Gastroesophageal sphincter (tissue), 4 donors: ENCODE measurements around the gene UAP1L1. TPM values are rescaled to one million over a fixed set of nuclear protein-coding genes. Genes with fewer than 3 reads are reported as not detected.
"Not testable (repeated sequence)": the region's sequence is repeated elsewhere in the genome, so short reads cannot be mapped to it uniquely, and the experiment has no call there.

Experiments used
- ATAC-seq: fragments of 150-250 bp; one replicate; pipeline ENCODE4 v1.9.1; 2016; ENCODE audit warnings: mild to moderate bottlenecking, moderate library complexity
- H3K27ac ChIP-seq, 4 donors: fragments of 200-600 bp; sonication (generic) in 3 of 4; 1 replicate in 3 of 4; 2 replicates in 1 of 4; pipeline ENCODE4 v1.5.1; 2016 to 2019
- H3K27me3 ChIP-seq: fragments of 200-600 bp; sonication (generic); one replicate; pipeline ENCODE4 v1.5.1; 2019
- H3K36me3 ChIP-seq, 2 donors: fragments of 200-600 bp; sonication (generic); one replicate each; pipeline ENCODE4 v1.5.1; 2019; ENCODE audit warnings: control low read depth in 1 of 2
- H3K4me1 ChIP-seq, 3 donors: fragments of 200-600 bp; sonication (generic); 1 replicate in 2 of 3; 2 replicates in 1 of 3; pipeline ENCODE4 v1.5.1; 2016 to 2019; ENCODE audit warnings: control low read depth in 2 of 3
- H3K4me3 ChIP-seq, 2 donors: fragments of 200-600 bp; sonication (generic); one replicate each; pipeline ENCODE4 v1.5.1; 2019; ENCODE audit warnings: mild to moderate bottlenecking in 1 of 2, moderate library complexity in 1 of 2
- H3K9me3 ChIP-seq, 3 donors: fragments of 200-600 bp; sonication (generic); one replicate each; pipeline ENCODE4 v1.5.1; 2017 to 2019; ENCODE audit warnings: control low read depth in 2 of 3
- CTCF ChIP-seq, 4 experiments: fragments of 200-600 bp in 2 of 4; fragments of 450-650 bp in 2 of 4; sonication (generic) in 1 of 4; IDR thresholded peaks; one replicate each; pipeline ENCODE4 v1.5.1; 2017 to 2019; ENCODE audit warnings: antibody characterized with exemption in 4 of 4, mild to moderate bottlenecking in 2 of 4, moderate library complexity in 2 of 4
- EP300 ChIP-seq: sonication (generic); formaldehyde crosslinking; IDR thresholded peaks from one replicate; pipeline ENCODE4 v1.6.1; 2017; ENCODE audit warnings: antibody characterized with exemption, mild to moderate bottlenecking
- POLR2A ChIP-seq, 2 donors: fragments of 450-650 bp; IDR thresholded peaks; one replicate each; pipeline ENCODE4 v1.6.1; 2017; ENCODE audit warnings: antibody characterized with exemption in 2 of 2, mild to moderate bottlenecking in 2 of 2, moderate library complexity in 1 of 2
- POLR2AphosphoS5 ChIP-seq: sonication (generic); formaldehyde crosslinking; IDR thresholded peaks from one replicate; pipeline ENCODE4 v1.6.1; 2017; ENCODE audit warnings: antibody characterized with exemption
- WGBS, 2 donors: methylation state at CpG; one replicate each; pipeline ENCODE4 v1.1.5; 2018; ENCODE audit warnings: low coverage in 1 of 2; 5-methylcytosine and 5-hydroxymethylcytosine counted together
- total RNA-seq, 4 donors: library from RNA; depleted of rRNA; stranded (reverse); fragments of >200 nt; gene quantifications; one replicate each; pipeline ENCODE4 v1.1.0, GENCODE V29; 2016

Gene UAP1L1
- total RNA-seq, 4 donors from 2014 or later: 4.2 to 7.3 (median 6.0) TPM

DNA sequence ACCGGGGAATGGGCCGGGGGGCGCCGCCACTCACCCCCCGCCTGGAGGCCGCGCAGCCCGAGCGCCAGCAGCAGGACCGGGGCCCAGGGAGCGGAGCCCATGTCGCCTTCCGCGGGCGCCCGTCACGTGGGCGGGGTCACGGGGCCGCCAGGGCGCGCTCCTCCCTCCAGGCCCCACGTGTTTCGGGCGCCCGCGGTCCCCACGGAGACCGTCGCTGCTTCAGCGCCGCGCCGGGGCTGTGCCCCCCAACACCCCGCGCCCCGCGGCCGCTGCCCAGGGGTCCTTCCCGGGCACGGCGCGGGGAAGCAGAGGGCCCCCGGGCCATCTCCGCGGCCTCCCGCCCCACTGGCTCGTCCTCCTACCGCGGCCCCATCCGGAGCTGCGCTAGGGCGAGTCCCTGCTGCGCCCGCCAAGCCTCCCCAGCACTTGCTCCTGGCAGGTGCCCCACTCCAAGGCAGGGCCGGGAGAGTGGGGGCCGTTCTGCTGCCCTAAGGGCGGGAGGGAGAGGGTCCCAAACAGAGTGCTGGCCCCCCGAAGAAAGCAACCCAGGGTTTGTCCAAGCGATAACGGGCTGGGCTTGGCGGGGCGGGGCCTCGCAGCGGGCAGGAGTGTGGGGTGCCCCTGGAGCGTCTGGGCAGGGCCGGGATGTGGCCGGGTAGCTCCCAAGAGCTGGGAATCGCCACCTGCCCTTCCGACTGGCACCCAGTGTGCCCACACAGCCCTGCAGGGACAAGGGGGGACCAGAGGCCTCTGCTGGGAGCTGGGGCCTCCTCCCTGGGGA lies 37.5 kb downstream of the UAP1L1 start, which contains the start of gene DPP7:
TSS of gene DPP7 (minus strand) at position 121 of the 781 bp plus-strand sequence. CDS start at position 101, 20 bp downstream.
- peaks cover 0 to 36% of the 10 kb centered on the region in 2 donors for H3K36me3 ChIP-seq
- no peaks in the 10 kb centered on the region for H3K27me3 ChIP-seq
- no CpG with 5 or more reads among the region's 70 CpGs for WGBS, 2 donors
- no peaks in the 10 kb centered on the region for H3K9me3 ChIP-seq
- peak; percentile 25 to 58 for TF ChIP-seq POLR2A (IDR thresholded peaks at IDR 0.05)
- TF ChIP-seq POLR2AphosphoS5: no peak
- TF ChIP-seq CTCF (IDR thresholded peaks at IDR 0.05): peak in 1 of 4 experiments; percentile 13
- no peak for TF ChIP-seq EP300
- peak within 1 kb of the TSS; percentile 40 to 86 for H3K4me3 ChIP-seq
- peak within 1 kb of the TSS in 2 of 4 donors; percentile 48 to 74 for H3K27ac ChIP-seq
- H3K4me1 ChIP-seq: peaks cover 0 to 21% (median 11%) of the 10 kb centered on the region in 3 donors
- peak; percentile 91 for ATAC-seq

DNA sequence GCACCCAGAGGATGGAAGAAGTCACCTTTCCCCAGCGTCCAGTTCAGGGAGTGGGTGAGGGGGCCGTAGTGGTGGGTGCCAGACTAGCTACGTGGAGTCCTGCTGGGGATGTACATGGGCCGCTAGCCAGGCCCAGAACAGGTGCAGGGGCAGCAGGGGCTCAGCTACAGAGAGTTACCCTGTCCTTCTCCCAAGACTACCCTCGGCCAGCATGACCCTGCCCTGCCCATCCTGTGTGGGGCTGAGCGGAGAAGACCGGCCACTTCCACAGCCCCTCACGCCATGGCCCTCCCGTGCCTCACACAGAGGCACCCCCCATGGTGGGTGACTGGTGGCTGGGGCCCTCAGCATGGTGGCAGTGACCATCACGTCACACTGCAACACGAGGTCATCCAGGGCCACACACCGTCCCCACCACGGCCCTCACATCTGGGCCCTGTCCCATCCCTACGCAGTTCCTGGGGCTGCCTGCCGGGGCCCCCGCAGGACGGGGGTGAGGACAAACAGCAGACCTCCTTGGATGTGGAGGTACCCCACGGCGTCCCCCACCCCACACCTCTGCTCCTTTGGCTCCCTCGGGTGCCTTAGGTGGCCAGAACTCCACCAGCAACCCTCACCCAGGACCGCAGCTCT lies 38.2 kb downstream of the UAP1L1 start:
- Histone ChIP-seq H3K36me3 (peaks cover 0 to 29% of the 10 kb centered on the region in 2 donors), H3K9me3 (no peaks in the 10 kb centered on the region), H3K27me3 (no peaks in the 10 kb centered on the region), H3K27ac (no peak overlapping the region), H3K4me3 (peak overlapping the region in 1 of 2 donors; percentile 86), H3K4me1 (peaks cover 0 to 21% (median 11%) of the 10 kb centered on the region in 3 donors)
- no peak for ATAC-seq
- WGBS, 2 donors: 81% methylated on average over 7 of the region's 21 CpGs; no CpG with 5 or more reads in 1 of the 2 donors
- TF ChIP-seq EP300 (no peak), POLR2A (IDR thresholded peaks at IDR 0.05) (no peak)

GRCh38 chr9:137116027-137116507 lies 38.8 kb downstream of the UAP1L1 start:
- no CpG with 5 or more reads among the region's 6 CpGs for WGBS, 2 donors
- Histone ChIP-seq H3K36me3 (peaks cover 0 to 23% of the 10 kb centered on the region in 2 donors), H3K4me3 (no peak overlapping the region), H3K27ac (no peak overlapping the region), H3K27me3 (no peaks in the 10 kb centered on the region), H3K9me3 (no peaks in the 10 kb centered on the region), H3K4me1 (peaks cover 0 to 21% (median 11%) of the 10 kb centered on the region in 3 donors)
- TF ChIP-seq CTCF (IDR thresholded peaks at IDR 0.05) (no peak), EP300 (no peak), POLR2AphosphoS5 (no peak), POLR2A (IDR thresholded peaks at IDR 0.05) (no peak)
- no peak for ATAC-seq

GRCh38 chr9:137116728-137117127 lies 39.4 kb downstream of the UAP1L1 start:
- H3K27me3 ChIP-seq: no peaks in the 10 kb centered on the region
- H3K9me3 ChIP-seq: no peaks in the 10 kb centered on the region
- ATAC-seq: no peak
- H3K4me3 ChIP-seq: no peak overlapping the region
- peaks cover 0 to 17% of the 10 kb centered on the region in 2 donors for H3K36me3 ChIP-seq
- 19 to 62% methylated on average over 3 to 5 of the region's 17 CpGs for WGBS, 2 donors
- TF ChIP-seq EP300 (no peak), POLR2AphosphoS5 (no peak), POLR2A (IDR thresholded peaks at IDR 0.05) (no peak), CTCF (IDR thresholded peaks at IDR 0.05) (no peak)
- peaks cover 0 to 21% (median 11%) of the 10 kb centered on the region in 3 donors for H3K4me1 ChIP-seq
- H3K27ac ChIP-seq: no peak overlapping the region

GRCh38 chr9:137117269-137117731 lies 40.0 kb downstream of the UAP1L1 start:
- no peak overlapping the region for H3K27ac ChIP-seq
- H3K9me3 ChIP-seq: no peaks in the 10 kb centered on the region
- no peak overlapping the region for H3K4me3 ChIP-seq
- H3K27me3 ChIP-seq: no peaks in the 10 kb centered on the region
- H3K4me1 ChIP-seq: peaks cover 0 to 21% (median 11%) of the 10 kb centered on the region in 3 donors
- no peak for TF ChIP-seq CTCF (IDR thresholded peaks at IDR 0.05)
- ATAC-seq: no peak
- H3K36me3 ChIP-seq: peaks cover 0 to 11% of the 10 kb centered on the region in 2 donors
- 75 to 93% methylated on average over 7 to 8 of the region's 15 CpGs for WGBS, 2 donors

DNA sequence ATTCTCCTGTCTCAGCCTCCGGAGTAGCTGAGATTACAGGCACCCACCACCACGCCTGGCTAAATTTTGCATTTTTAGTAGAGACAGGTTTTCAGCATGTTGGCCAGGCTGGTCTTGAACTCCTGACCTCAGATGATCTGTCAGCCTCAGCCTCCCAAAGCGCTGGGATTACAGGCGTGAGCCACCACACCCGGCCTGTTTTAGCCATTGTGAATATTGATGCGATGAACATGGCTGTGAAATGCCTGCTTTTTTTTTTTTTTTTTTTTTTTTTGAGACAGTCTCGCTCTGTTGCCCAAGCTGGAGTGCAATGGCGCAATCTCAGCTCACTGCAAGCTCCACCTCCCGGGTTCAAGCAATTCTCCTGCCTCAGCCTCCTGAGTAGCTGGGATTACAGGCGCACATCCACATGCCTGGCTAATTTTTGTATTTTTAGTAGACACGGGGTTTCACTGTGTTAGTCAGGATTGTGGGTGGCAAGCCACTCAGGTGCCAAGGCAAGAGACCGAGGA lies 40.8 kb downstream of the UAP1L1 start:
- not testable (repeated sequence) for H3K27me3 ChIP-seq, ATAC-seq, H3K4me3 ChIP-seq, H3K36me3 ChIP-seq, H3K27ac ChIP-seq, H3K9me3 ChIP-seq
- WGBS, 2 donors: 76 to 82% methylated on average over 6 to 11 of the region's 12 CpGs
- peaks cover 0 to 17% (median 11%) of the 10 kb centered on the region in 3 donors for H3K4me1 ChIP-seq

DNA sequence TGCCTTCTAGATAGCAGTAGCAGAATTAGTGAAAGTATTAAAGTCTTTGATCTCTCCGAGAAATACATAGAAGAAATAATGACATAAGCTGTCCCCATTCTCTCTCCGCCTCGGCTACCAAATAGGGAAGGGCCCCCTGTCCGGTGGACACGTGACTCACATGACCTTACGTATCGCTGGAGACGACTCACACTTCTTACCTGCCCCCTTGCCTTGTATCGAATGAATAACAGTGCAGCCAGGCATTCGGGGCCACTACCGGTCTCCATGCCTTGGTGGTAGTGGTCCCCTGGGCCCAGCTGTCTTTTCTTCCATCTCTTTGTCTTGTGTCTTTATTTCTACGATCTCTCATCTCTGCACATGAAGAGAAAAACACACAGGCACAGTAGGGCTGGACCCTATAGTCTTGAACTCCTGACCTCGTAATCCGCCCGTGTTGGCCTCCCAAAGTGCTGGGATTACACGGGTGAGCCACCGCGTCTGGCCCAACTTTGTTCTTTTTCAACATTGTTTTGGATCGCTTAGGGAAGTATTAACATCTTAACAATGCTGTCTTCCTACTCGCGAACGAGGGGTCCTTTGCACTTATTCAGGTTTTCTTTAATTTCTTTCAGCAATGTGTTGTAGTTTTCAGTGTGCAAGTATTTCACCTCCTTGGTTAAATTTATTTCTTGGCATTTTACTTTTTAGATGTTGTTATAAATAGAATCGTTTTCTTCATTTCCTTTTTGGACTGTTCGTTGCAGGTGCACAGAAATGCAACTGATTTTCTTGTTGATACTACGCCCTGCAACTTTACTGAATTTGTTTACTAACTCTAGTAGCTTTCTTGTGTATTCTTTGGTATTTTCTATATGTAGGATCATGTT lies 44.8 kb downstream of the UAP1L1 start:
- not testable (repeated sequence) for ATAC-seq, H3K4me3 ChIP-seq, H3K9me3 ChIP-seq, H3K27ac ChIP-seq, H3K27me3 ChIP-seq, H3K4me1 ChIP-seq, H3K36me3 ChIP-seq
- 72% methylated on average over 13 of the region's 25 CpGs for WGBS, 2 donors
